ENCODE measurements around the gene KLHL2. TPM values are rescaled to one million over a fixed set of nuclear protein-coding genes. Genes with fewer than 3 reads are reported as not detected.

Gene KLHL2
- total and polyA plus RNA-seq, 2 experiments from 2014 or later, result 7.1 to 14.8 TPM

GRCh38 chr4:165175879-165176278, 31.5 kb upstream of the KLHL2 start:
- no peaks in the 10 kb centered on the region for H3K36me3 Mint-ChIP-seq (ENCODE audit: low read depth)

GRCh38 chr4:165177725-165178666, 29.4 kb upstream of the KLHL2 start:
- H3K36me3 Mint-ChIP-seq (ENCODE audit: low read depth), result no peaks in the 10 kb centered on the region
- H3K27me3 ChIP-seq (ENCODE audit: insufficient read depth), result no peaks in the 10 kb centered on the region
- H3F3A ChIP-seq (replicated peaks; ENCODE audit: low read depth), result no peaks in the 10 kb centered on the region
- H3K27me3 Mint-ChIP-seq (ENCODE audit: insufficient read depth, low read depth, poor library complexity), result no peaks in the 10 kb centered on the region
- ATAC-seq (no peak), DNase-seq (ENCODE audit: low spot score) (peak; percentile 4)
- no peaks in the 10 kb centered on the region for H4K20me1 ChIP-seq (replicated peaks; ENCODE audit: insufficient read depth)
- no peaks in the 10 kb centered on the region for H3K9me3 Mint-ChIP-seq
- peaks cover 6% of the 10 kb centered on the region; the same call in 1 of the 3 replicates for H3K4me1 Mint-ChIP-seq
- no peak overlapping the region; the same call in 1 of the 2 replicates for H3K27ac ChIP-seq (ENCODE audit: low read depth)
- H3K4me1 ChIP-seq (ENCODE audit: insufficient read depth), result no peaks in the 10 kb centered on the region
- H3K4me2 ChIP-seq, result peak overlapping the region; percentile 50; the same call in 1 of the 2 replicates
- no peak overlapping the region for H3K4me3 ChIP-seq
- no peak overlapping the region for H3K27ac Mint-ChIP-seq
- no peaks in the 10 kb centered on the region for H3K79me2 ChIP-seq (replicated peaks; ENCODE audit: insufficient read depth)
- H3K36me3 ChIP-seq (ENCODE audit: insufficient read depth), result no peaks in the 10 kb centered on the region
- H2AFZ ChIP-seq, result peak overlapping the region; percentile 76
- no peaks in the 10 kb centered on the region for H3K9me2 ChIP-seq (ENCODE audit: insufficient read depth)
- no peak overlapping the region for H3K4me3 Mint-ChIP-seq
- TF ChIP-seq POLR2AphosphoS5 (IDR thresholded peaks at IDR 0.05; ENCODE audit: low read depth), result no peak
- TF ChIP-seq ZNF462 (CRISPR knock-in tag; IDR thresholded peaks at IDR 0.05), result no peak
- no peak for TF ChIP-seq CTCF (conservative IDR thresholded peaks at IDR 0.05; ENCODE audit: low read depth in 2 of 2)
- TF ChIP-seq ZNF114 (CRISPR knock-in tag; IDR thresholded peaks at IDR 0.05), result no peak
- no peak for TF ChIP-seq EZH2 (IDR thresholded peaks at IDR 0.05; ENCODE audit: low read depth, unreplicated experiment)

More at GRCh38 chr4:165175879-165176278, 31.5 kb upstream of the KLHL2 start:
- DNase-seq (ENCODE audit: low spot score) (no peak), ATAC-seq (no peak)
- Mint-ChIP-seq H3K4me1 (peaks cover 6% of the 10 kb centered on the region; the same call in 1 of the 3 replicates), H3K4me3 (no peak overlapping the region), H3K27me3 (ENCODE audit: insufficient read depth, low read depth, poor library complexity) (peaks cover 4% of the 10 kb centered on the region), H3K9me3 (no peaks in the 10 kb centered on the region), H3K27ac (no peak overlapping the region)
- Histone ChIP-seq H3K36me3 (ENCODE audit: insufficient read depth) (no peaks in the 10 kb centered on the region), H2AFZ (no peak overlapping the region), H3K9me2 (ENCODE audit: insufficient read depth) (no peaks in the 10 kb centered on the region), H3K79me2 (replicated peaks; ENCODE audit: insufficient read depth) (no peaks in the 10 kb centered on the region), H3F3A (replicated peaks; ENCODE audit: low read depth) (no peaks in the 10 kb centered on the region), H3K4me3 (no peak overlapping the region), H3K27me3 (ENCODE audit: insufficient read depth) (no peaks in the 10 kb centered on the region), H4K20me1 (replicated peaks; ENCODE audit: insufficient read depth) (no peaks in the 10 kb centered on the region), H3K27ac (ENCODE audit: low read depth) (no peak overlapping the region), H3K4me1 (ENCODE audit: insufficient read depth) (no peaks in the 10 kb centered on the region), H3K4me2 (no peak overlapping the region)
- TF ChIP-seq CTCF (conservative IDR thresholded peaks at IDR 0.05; ENCODE audit: low read depth in 2 of 2) (no peak), JUNB (IDR thresholded peaks at IDR 0.05; ENCODE audit: unreplicated experiment) (no peak), ZNF114 (CRISPR knock-in tag; IDR thresholded peaks at IDR 0.05) (no peak)

Data from GM23338 (cell line).